Measurements from ENCODE around the gene C1orf116.

Gene C1orf116

DNA sequence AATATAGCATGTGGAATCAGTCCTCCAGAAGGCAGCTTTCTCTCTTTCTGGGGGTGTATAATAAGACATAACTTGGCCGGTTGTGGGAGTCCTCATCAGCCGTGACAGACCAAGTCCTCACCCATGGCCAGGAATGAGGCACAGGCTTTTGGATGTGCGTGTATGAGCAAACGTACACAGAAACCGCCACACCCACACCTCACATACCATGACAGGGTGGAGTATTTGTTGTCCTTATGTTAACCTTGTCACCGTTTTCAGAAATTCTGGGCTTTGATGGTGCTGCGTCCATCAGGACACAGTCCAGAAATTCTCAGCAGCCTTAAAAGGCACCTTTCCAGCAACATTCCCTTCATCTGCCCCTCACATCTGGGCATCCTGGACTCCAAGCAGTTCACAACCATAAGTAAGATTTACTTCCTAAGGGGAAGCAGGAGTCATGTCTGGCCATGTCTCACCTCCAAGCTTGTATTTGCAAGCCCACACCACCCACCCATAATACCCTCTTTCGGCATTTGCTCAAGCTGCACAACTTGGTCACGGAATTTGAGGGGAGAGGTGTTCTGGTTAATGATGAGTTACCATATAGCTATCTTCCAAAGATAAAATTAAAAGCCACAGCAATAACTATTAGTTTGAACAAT, 12.4 kb downstream of the C1orf116 start:
- Histone ChIP-seq H3K36me3 (replicated peaks) (no peaks in the 10 kb centered on the region), H3K4me3 (ENCODE audit: low read depth, low read length) (no peak overlapping the region), H3K27ac (no peak overlapping the region), H3K27me3 (replicated peaks) (no peaks in the 10 kb centered on the region)
- no peak for DNase-seq
- in situ Hi-C loops (cut with HindIII; ENCODE audit: low pct_ligation_motif_present, low sequenced_read_pairs), result no loop called here
- TF ChIP-seq CTCF (IDR thresholded peaks at IDR 0.05; ENCODE audit: low read depth, low read length, missing control alignments), result no peak

GRCh38 chr1:207019661-207020060, 12.9 kb downstream of the C1orf116 start:
- no peak overlapping the region for H3K27ac ChIP-seq
- no peak for DNase-seq
- TF ChIP-seq CTCF (IDR thresholded peaks at IDR 0.05; ENCODE audit: low read depth, low read length, missing control alignments), result no peak
- no peaks in the 10 kb centered on the region for H3K27me3 ChIP-seq (replicated peaks)
- H3K4me3 ChIP-seq (ENCODE audit: low read depth, low read length), result no peak overlapping the region
- in situ Hi-C loops (cut with HindIII; ENCODE audit: low pct_ligation_motif_present, low sequenced_read_pairs), result no loop called here
- no peaks in the 10 kb centered on the region for H3K36me3 ChIP-seq (replicated peaks)

DNA sequence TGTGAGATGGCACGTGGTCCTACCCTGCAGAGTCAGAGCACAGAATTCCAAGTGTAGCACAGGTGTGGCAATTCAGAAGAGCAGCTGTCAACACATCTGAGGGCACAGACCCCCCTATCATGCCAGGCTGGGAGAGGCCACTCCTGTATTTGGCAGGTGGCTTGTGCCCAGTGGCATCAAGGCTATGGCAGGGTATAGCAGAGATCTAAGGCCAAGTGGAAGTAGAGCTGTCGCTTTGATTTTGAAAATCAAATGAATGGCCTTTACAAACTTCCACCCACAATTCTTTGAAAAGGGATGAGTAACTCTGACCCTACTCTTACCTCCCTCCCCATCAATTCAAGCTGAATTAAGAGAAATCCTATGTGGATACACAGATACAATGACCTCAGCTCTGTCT, 13.4 kb downstream of the C1orf116 start:
- no peak for DNase-seq
- in situ Hi-C loops (cut with HindIII; ENCODE audit: low pct_ligation_motif_present, low sequenced_read_pairs), result no loop called here
- Histone ChIP-seq H3K4me3 (ENCODE audit: low read depth, low read length) (no peak overlapping the region), H3K36me3 (replicated peaks) (no peaks in the 10 kb centered on the region), H3K27me3 (replicated peaks) (no peaks in the 10 kb centered on the region), H3K27ac (no peak overlapping the region)
- no peak for TF ChIP-seq CTCF (IDR thresholded peaks at IDR 0.05; ENCODE audit: low read depth, low read length, missing control alignments)

GRCh38 chr1:207018707-207019106, 13.8 kb downstream of the C1orf116 start:
- Histone ChIP-seq H3K27ac (no peak overlapping the region), H3K36me3 (replicated peaks) (no peaks in the 10 kb centered on the region), H3K4me3 (ENCODE audit: low read depth, low read length) (no peak overlapping the region), H3K27me3 (replicated peaks) (no peaks in the 10 kb centered on the region)
- TF ChIP-seq CTCF (IDR thresholded peaks at IDR 0.05; ENCODE audit: low read depth, low read length, missing control alignments), result no peak
- no peak for DNase-seq
- in situ Hi-C loops (cut with HindIII; ENCODE audit: low pct_ligation_motif_present, low sequenced_read_pairs), result no loop called here

GRCh38 chr1:207017615-207018559, 14.7 kb downstream of the C1orf116 start:
- Histone ChIP-seq H3K27me3 (replicated peaks) (no peaks in the 10 kb centered on the region), H3K27ac (no peak overlapping the region), H3K36me3 (replicated peaks) (no peaks in the 10 kb centered on the region), H3K4me3 (ENCODE audit: low read depth, low read length) (no peak overlapping the region)
- in situ Hi-C loops (cut with HindIII; ENCODE audit: low pct_ligation_motif_present, low sequenced_read_pairs), result no loop called here
- DNase-seq, result no peak
- no peak for TF ChIP-seq CTCF (IDR thresholded peaks at IDR 0.05; ENCODE audit: low read depth, low read length, missing control alignments)

Measured in brain microvascular endothelial cell (primary cell).